ENCODE results near the gene LDLRAD3.

LDLRAD3 gene

GRCh38 chr11:36265793-36266628, 322.1 kb downstream of the LDLRAD3 start:
- H3K4me3 ChIP-seq (ENCODE audit: low read depth, low read length): no peak overlapping the region
- TF ChIP-seq CTCF (IDR thresholded peaks at IDR 0.05; ENCODE audit: low read depth, low read length): peak; percentile 89

- H3K4me3 ChIP-seq (ENCODE audit: low read depth, low read length): no peak overlapping the region
- no peak for TF ChIP-seq CTCF (IDR thresholded peaks at IDR 0.05; ENCODE audit: low read depth, low read length)
Measured at GRCh38 chr11:36266767-36267166, 322.9 kb downstream of the LDLRAD3 start.

GRCh38 chr11:36268337-36268985, 324.6 kb downstream of the LDLRAD3 start:
- no peak overlapping the region for H3K4me3 ChIP-seq (ENCODE audit: low read depth, low read length)
- TF ChIP-seq CTCF (IDR thresholded peaks at IDR 0.05; ENCODE audit: low read depth, low read length): no peak

GRCh38 chr11:36270701-36271100, 326.8 kb downstream of the LDLRAD3 start:
- no peak overlapping the region for H3K4me3 ChIP-seq (ENCODE audit: low read depth, low read length)
- TF ChIP-seq CTCF (IDR thresholded peaks at IDR 0.05; ENCODE audit: low read depth, low read length): no peak

GRCh38 chr11:36271794-36272407, 328.0 kb downstream of the LDLRAD3 start:
- no peak overlapping the region for H3K4me3 ChIP-seq (ENCODE audit: low read depth, low read length)
- TF ChIP-seq CTCF (IDR thresholded peaks at IDR 0.05; ENCODE audit: low read depth, low read length): no peak

- TF ChIP-seq CTCF (IDR thresholded peaks at IDR 0.05; ENCODE audit: low read depth, low read length): no peak
- no peak overlapping the region for H3K4me3 ChIP-seq (ENCODE audit: low read depth, low read length)
Measured at GRCh38 chr11:36273110-36273509, 329.2 kb downstream of the LDLRAD3 start.

GRCh38 chr11:36274414-36274813, 330.6 kb downstream of the LDLRAD3 start:
- no peak overlapping the region for H3K4me3 ChIP-seq (ENCODE audit: low read depth, low read length)
- no peak for TF ChIP-seq CTCF (IDR thresholded peaks at IDR 0.05; ENCODE audit: low read depth, low read length)

All from WI38 (cell line).